GM23248 (cell line): ENCODE data around the gene RNASE9.
"Not testable (repeated sequence)": the region's sequence is repeated elsewhere in the genome, so short reads cannot be mapped to it uniquely, and the experiment has no call there.

Experiments
- EZH2 ChIP-seq: fragments of 200-600 bp; sonication (generic); IDR thresholded peaks from 2 replicates; pipeline ENCODE4 v1.6.1; 2018; ENCODE audit warnings: antibody characterized with exemption, mild to moderate bottlenecking; ENCODE audit not compliant: insufficient read depth, poor library complexity, severe bottlenecking
- EZH2phosphoT487 ChIP-seq: fragments of 200-600 bp; sonication (generic); IDR thresholded peaks from 2 replicates; pipeline ENCODE4 v1.6.1; 2018; ENCODE audit warnings: antibody characterized with exemption, moderate library complexity, mild to moderate bottlenecking, low read depth; ENCODE audit not compliant: insufficient read depth

- not testable (repeated sequence) for TF ChIP-seq EZH2phosphoT487, EZH2
These were observed 53.3 kb downstream of the RNASE9 start for GRCh38 chr14:20507537-20507936.
